ENCODE measurements around the gene C9. TPM values are rescaled to one million over a fixed set of nuclear protein-coding genes. Genes with fewer than 3 reads are reported as not detected.

The C9 gene
- polyA plus RNA-seq, 2 of the 4 experiments (the other 2 are of a cell fraction), result 0.03 TPM; not detected in 1

GRCh38 chr5:39262981-39263380 lies 101.3 kb downstream of the C9 start:
- no peaks in the 10 kb centered on the region for H3K9me3 ChIP-seq
- ChIA-PET POLR2A (no interaction called here), CTCF (interaction anchor here (0.6 kb wide), 1 partner anchor 112 kb away, joined by 3 read pairs; no protein-coding TSS in a partner anchor)
- peaks cover 4% of the 10 kb centered on the region; the same call in 2 of the 3 replicates for H3K4me1 ChIP-seq
- H3K4me3 ChIP-seq, result no peak overlapping the region
- 85% methylated on average over 2 of the region's 2 CpGs for WGBS (ENCODE audit: missing lambda C conversion rate)
- no peak overlapping the region for H3K27ac ChIP-seq
- ATAC-seq (no peak), FAIRE-seq (no peak), DNase-seq (ENCODE audit: low read depth in 1 of 2, low spot score in 1 of 2) (no peak)
- no peak overlapping the region for H3K4me2 ChIP-seq
- TF ChIP-seq HOXA7 (CRISPR knock-in tag; IDR thresholded peaks at IDR 0.05) (no peak), ZC3H11A (IDR thresholded peaks at IDR 0.05) (no peak), USF2 (IDR thresholded peaks at IDR 0.05) (no peak), BHLHE40 (IDR thresholded peaks at IDR 0.05; ENCODE audit: low read depth, low read length) (no peak), ESRRA (IDR thresholded peaks at IDR 0.05; ENCODE audit: borderline replicate concordance, low read length) (no peak), SMC3 (IDR thresholded peaks at IDR 0.05) (no peak), GATA3 (IDR thresholded peaks at IDR 0.05; ENCODE audit: borderline replicate concordance) (no peak), RNF2 (IDR thresholded peaks at IDR 0.05; ENCODE audit: borderline replicate concordance, low read depth) (no peak), CHD4 (IDR thresholded peaks at IDR 0.05; ENCODE audit: borderline replicate concordance) (no peak), POLR2AphosphoS2 (conservative IDR thresholded peaks at IDR 0.05; ENCODE audit: low read length) (no peak), FOSB (CRISPR knock-in tag; IDR thresholded peaks at IDR 0.05) (no peak)
- TF ChIP-seq, protein P1, sequence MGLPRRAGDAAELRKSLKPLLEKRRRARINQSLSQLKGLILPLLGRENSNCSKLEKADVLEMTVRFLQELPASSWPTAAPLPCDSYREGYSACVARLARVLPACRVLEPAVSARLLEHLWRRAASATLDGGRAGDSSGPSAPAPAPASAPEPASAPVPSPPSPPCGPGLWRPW (IDR thresholded peaks at IDR 0.05), result no peak
- TF ChIP-seq, protein P2, sequence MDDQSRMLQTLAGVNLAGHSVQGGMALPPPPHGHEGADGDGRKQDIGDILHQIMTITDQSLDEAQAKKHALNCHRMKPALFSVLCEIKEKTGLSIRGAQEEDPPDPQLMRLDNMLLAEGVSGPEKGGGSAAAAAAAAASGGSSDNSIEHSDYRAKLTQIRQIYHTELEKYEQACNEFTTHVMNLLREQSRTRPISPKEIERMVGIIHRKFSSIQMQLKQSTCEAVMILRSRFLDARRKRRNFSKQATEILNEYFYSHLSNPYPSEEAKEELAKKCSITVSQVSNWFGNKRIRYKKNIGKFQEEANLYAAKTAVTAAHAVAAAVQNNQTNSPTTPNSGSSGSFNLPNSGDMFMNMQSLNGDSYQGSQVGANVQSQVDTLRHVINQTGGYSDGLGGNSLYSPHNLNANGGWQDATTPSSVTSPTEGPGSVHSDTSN (IDR thresholded peaks at IDR 0.05), result no peak

DNA sequence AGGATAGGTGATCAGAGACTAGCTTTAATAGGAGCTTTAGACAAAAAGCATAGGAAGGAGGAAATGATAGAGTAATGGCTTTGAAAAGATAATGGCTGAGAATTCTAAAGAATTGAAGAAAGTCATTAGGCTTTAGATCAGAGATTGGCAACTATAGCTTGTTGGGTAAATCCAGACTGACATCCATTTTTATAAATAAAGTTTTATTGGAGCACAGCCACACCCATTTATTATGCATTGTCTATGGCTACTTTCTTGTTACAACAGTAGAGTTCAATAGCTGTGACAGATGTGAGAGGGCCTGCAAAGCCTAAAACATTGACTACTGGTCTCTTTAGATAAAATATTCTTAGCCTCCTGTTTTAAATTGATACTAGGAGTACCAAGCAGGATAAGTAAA lies 104.2 kb downstream of the C9 start:
- CTCF ChIA-PET, result interaction anchor here (1.0 to 1.4 kb wide), 4 partner anchors 11 to 122 kb away, joined by 3 to 4 read pairs (median 4); no protein-coding TSS in a partner anchor
- POLR2A ChIA-PET, result no interaction called here

More for the DNA sequence above, 104.2 kb downstream of the C9 start:
- no peak overlapping the region for H3K27ac ChIP-seq
- TF ChIP-seq KDM5A (IDR thresholded peaks at IDR 0.05) (no peak), JUNB (IDR thresholded peaks at IDR 0.05) (no peak), RAD21 (conservative IDR thresholded peaks at IDR 0.05 in 1 of 2, IDR thresholded peaks at IDR 0.05 in 1 of 2) (no peak), POLR2AphosphoS2 (conservative IDR thresholded peaks at IDR 0.05; ENCODE audit: low read length) (no peak), CHD4 (IDR thresholded peaks at IDR 0.05; ENCODE audit: borderline replicate concordance) (no peak), CBX8 (IDR thresholded peaks at IDR 0.05) (no peak), HOXB13 (CRISPR knock-in tag; IDR thresholded peaks at IDR 0.05; ENCODE audit: low read depth) (no peak)
- TF ChIP-seq, protein P3, sequence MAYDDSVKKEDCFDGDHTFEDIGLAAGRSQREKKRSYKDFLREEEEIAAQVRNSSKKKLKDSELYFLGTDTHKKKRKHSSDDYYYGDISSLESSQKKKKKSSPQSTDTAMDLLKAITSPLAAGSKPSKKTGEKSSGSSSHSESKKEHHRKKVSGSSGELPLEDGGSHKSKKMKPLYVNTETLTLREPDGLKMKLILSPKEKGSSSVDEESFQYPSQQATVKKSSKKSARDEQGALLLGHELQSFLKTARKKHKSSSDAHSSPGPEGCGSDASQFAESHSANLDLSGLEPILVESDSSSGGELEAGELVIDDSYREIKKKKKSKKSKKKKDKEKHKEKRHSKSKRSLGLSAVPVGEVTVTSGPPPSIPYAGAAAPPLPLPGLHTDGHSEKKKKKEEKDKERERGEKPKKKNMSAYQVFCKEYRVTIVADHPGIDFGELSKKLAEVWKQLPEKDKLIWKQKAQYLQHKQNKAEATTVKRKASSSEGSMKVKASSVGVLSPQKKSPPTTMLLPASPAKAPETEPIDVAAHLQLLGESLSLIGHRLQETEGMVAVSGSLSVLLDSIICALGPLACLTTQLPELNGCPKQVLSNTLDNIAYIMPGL (CRISPR knock-in tag; IDR thresholded peaks at IDR 0.05; ENCODE audit: borderline replicate concordance), result no peak
- TF ChIP-seq, protein P2 (IDR thresholded peaks at IDR 0.05), result no peak
- no peak for FAIRE-seq
- ATAC-seq, result no peak
- H3K4me2 ChIP-seq, result no peak overlapping the region
- H3K4me1 ChIP-seq, result peaks cover 23% of the 10 kb centered on the region
- no peak overlapping the region for H3K4me3 ChIP-seq
- H3K9me3 ChIP-seq, result no peaks in the 10 kb centered on the region
- DNase-seq (ENCODE audit: low read depth in 1 of 2, low spot score in 1 of 2), result no peak

All from A549 (cell line).